ENCODE measurements around the gene MRGPRX4.

- TF ChIP-seq CTCF (IDR thresholded peaks at IDR 0.05), result no peak
- no peak for TF ChIP-seq POLR2A (IDR thresholded peaks at IDR 0.05)
Measured at GRCh38 chr11:18132341-18132740, 40.3 kb upstream of the MRGPRX4 start, which contains the start of gene MRGPRX3.

Data from gastroesophageal sphincter (tissue), 3 donors.